Activated T-helper 1 cell treated with anti-CD3 and anti-CD28 coated beads, Interleukin-12 subunit alpha, Interleukin-12 subunit beta, Interleukin-2, Interleukin-4 antibody, amounts not matched to agents 30 ng/mL and 10 ng/mL and 1 ng/mL, durations not matched to agents 14 hours and 24 hours and 36 hours (primary cell): ENCODE results near the gene PPP1R27. TPM values are rescaled to one million over a fixed set of nuclear protein-coding genes. Genes with fewer than 3 reads are reported as not detected.

Experiments used
- DNase-seq: peaks from one replicate; pipeline ENCODE4 v3.0.0; 2021; ENCODE audit warnings: low spot score
- H3K27ac Mint-ChIP-seq: one replicate; pipeline ENCODE4 v1.8.0; 2021; ENCODE audit warnings: mild to moderate bottlenecking, mixed read lengths
- H3K27me3 Mint-ChIP-seq: one replicate; pipeline ENCODE4 v1.8.0; 2022; ENCODE audit warnings: mild to moderate bottlenecking, moderate library complexity, mixed read lengths; ENCODE audit not compliant: insufficient read depth
- H3K36me3 Mint-ChIP-seq: one replicate; pipeline ENCODE4 v1.8.0; 2021; ENCODE audit warnings: low read depth, mixed read lengths
- H3K4me1 Mint-ChIP-seq: one replicate; pipeline ENCODE4 v1.8.0; 2021; ENCODE audit warnings: low read depth, mixed read lengths
- H3K4me3 Mint-ChIP-seq: one replicate; pipeline ENCODE4 v1.8.0; 2021; ENCODE audit warnings: mild to moderate bottlenecking, moderate library complexity, mixed read lengths
- H3K9me3 Mint-ChIP-seq: one replicate; pipeline ENCODE4 v1.8.0; 2021; ENCODE audit warnings: mixed read lengths
- intact Hi-C: fragments of 100-400 bp; cut with micrococcal nuclease; formaldehyde crosslinking; loops from one replicate; pipeline ENCODE4 v1.15.1; 2024
- total RNA-seq: library from RNA; stranded (reverse); gene quantifications from 2 replicates; pipeline ENCODE4 v1.2.3, GENCODE V29; 2022

The PPP1R27 gene
- total RNA-seq, 1 donor from 2014 or later, result not detected

GRCh38 chr17:81807839-81808238 lies 27.0 kb downstream of the PPP1R27 start:
- no peak overlapping the region for H3K4me3 Mint-ChIP-seq

GRCh38 chr17:81807210-81807719 lies 27.6 kb downstream of the PPP1R27 start:
- intact Hi-C loops, result no loop called here

More at GRCh38 chr17:81807839-81808238, 27.0 kb downstream of the PPP1R27 start:
- Mint-ChIP-seq H3K9me3 (no peaks in the 10 kb centered on the region), H3K4me1 (no peaks in the 10 kb centered on the region), H3K36me3 (no peaks in the 10 kb centered on the region), H3K27me3 (peaks cover 25% of the 10 kb centered on the region), H3K27ac (no peak overlapping the region)
- no peak for DNase-seq
- intact Hi-C loops, result no loop called here

GRCh38 chr17:81806461-81807209 lies 28.2 kb downstream of the PPP1R27 start:
- Mint-ChIP-seq H3K4me3 (no peak overlapping the region), H3K27ac (no peak overlapping the region), H3K4me1 (no peaks in the 10 kb centered on the region), H3K27me3 (peaks cover 35% of the 10 kb centered on the region), H3K9me3 (no peaks in the 10 kb centered on the region), H3K36me3 (no peaks in the 10 kb centered on the region)
- intact Hi-C loops, result no loop called here
- DNase-seq, result no peak

More at GRCh38 chr17:81807210-81807719, 27.6 kb downstream of the PPP1R27 start:
- Mint-ChIP-seq H3K36me3 (no peaks in the 10 kb centered on the region), H3K4me3 (no peak overlapping the region), H3K27me3 (peaks cover 31% of the 10 kb centered on the region), H3K9me3 (no peaks in the 10 kb centered on the region), H3K4me1 (no peaks in the 10 kb centered on the region), H3K27ac (no peak overlapping the region)
- DNase-seq, result no peak

GRCh38 chr17:81805707-81806460 lies 29.0 kb downstream of the PPP1R27 start:
- H3K27me3 Mint-ChIP-seq, result peaks cover 41% of the 10 kb centered on the region
- no peak overlapping the region for H3K27ac Mint-ChIP-seq
- no peak overlapping the region for H3K4me3 Mint-ChIP-seq
- H3K9me3 Mint-ChIP-seq, result no peaks in the 10 kb centered on the region
- intact Hi-C loops, result no loop called here
- no peaks in the 10 kb centered on the region for H3K36me3 Mint-ChIP-seq
- DNase-seq, result no peak
- H3K4me1 Mint-ChIP-seq, result no peaks in the 10 kb centered on the region

- no peaks in the 10 kb centered on the region for H3K9me3 Mint-ChIP-seq
- H3K36me3 Mint-ChIP-seq, result no peaks in the 10 kb centered on the region
- H3K27ac Mint-ChIP-seq, result no peak overlapping the region
- peaks cover 45% of the 10 kb centered on the region for H3K27me3 Mint-ChIP-seq
- DNase-seq, result no peak
- H3K4me1 Mint-ChIP-seq, result no peaks in the 10 kb centered on the region
- intact Hi-C loops, result no loop called here
- no peak overlapping the region for H3K4me3 Mint-ChIP-seq
Measured at GRCh38 chr17:81804559-81805399, 30.1 kb downstream of the PPP1R27 start.

GRCh38 chr17:81803728-81804558 lies 30.9 kb downstream of the PPP1R27 start, which contains the start of gene GCGR:
GCGR (plus strand) TSS chr17:81804150; CDS start chr17:81809019, 4,869 bp downstream.
- no peaks in the 10 kb centered on the region for H3K4me1 Mint-ChIP-seq
- no peaks in the 10 kb centered on the region for H3K36me3 Mint-ChIP-seq
- DNase-seq, result no peak
- H3K9me3 Mint-ChIP-seq, result no peaks in the 10 kb centered on the region
- intact Hi-C loops, result no loop called here
- H3K4me3 Mint-ChIP-seq, result no peak within 1 kb of the TSS
- H3K27ac Mint-ChIP-seq, result no peak within 1 kb of the TSS
- H3K27me3 Mint-ChIP-seq, result peaks cover 45% of the 10 kb centered on the region

GRCh38 chr17:81802856-81803643 lies 31.8 kb downstream of the PPP1R27 start:
- Mint-ChIP-seq H3K9me3 (no peaks in the 10 kb centered on the region), H3K4me1 (no peaks in the 10 kb centered on the region), H3K4me3 (no peak overlapping the region), H3K36me3 (no peaks in the 10 kb centered on the region), H3K27ac (no peak overlapping the region), H3K27me3 (peaks cover 45% of the 10 kb centered on the region)
- no peak for DNase-seq
- intact Hi-C loops, result no loop called here

- peaks cover 45% of the 10 kb centered on the region for H3K27me3 Mint-ChIP-seq
- H3K4me1 Mint-ChIP-seq, result no peaks in the 10 kb centered on the region
- no peaks in the 10 kb centered on the region for H3K9me3 Mint-ChIP-seq
- DNase-seq, result no peak
- no peaks in the 10 kb centered on the region for H3K36me3 Mint-ChIP-seq
- H3K4me3 Mint-ChIP-seq, result no peak overlapping the region
- no peak overlapping the region for H3K27ac Mint-ChIP-seq
- intact Hi-C loops, result no loop called here
Measured at GRCh38 chr17:81802048-81802758, 32.6 kb downstream of the PPP1R27 start.

- no peaks in the 10 kb centered on the region for H3K36me3 Mint-ChIP-seq
- H3K9me3 Mint-ChIP-seq, result no peaks in the 10 kb centered on the region
- H3K27me3 Mint-ChIP-seq, result peaks cover 42% of the 10 kb centered on the region
- intact Hi-C loops, result no loop called here
- H3K27ac Mint-ChIP-seq, result no peak overlapping the region
- no peak overlapping the region for H3K4me3 Mint-ChIP-seq
- no peak for DNase-seq
- no peaks in the 10 kb centered on the region for H3K4me1 Mint-ChIP-seq
Measured at GRCh38 chr17:81801327-81801726, 33.5 kb downstream of the PPP1R27 start.

- intact Hi-C loops, result no loop called here
- Mint-ChIP-seq H3K4me3 (no peak overlapping the region), H3K4me1 (no peaks in the 10 kb centered on the region), H3K27me3 (peaks cover 6% of the 10 kb centered on the region), H3K9me3 (no peaks in the 10 kb centered on the region), H3K36me3 (no peaks in the 10 kb centered on the region), H3K27ac (no peak overlapping the region)
- no peak for DNase-seq
Measured at GRCh38 chr17:81794509-81794908, 40.3 kb downstream of the PPP1R27 start.

GRCh38 chr17:81794074-81794476 lies 40.8 kb downstream of the PPP1R27 start:
- H3K9me3 Mint-ChIP-seq, result no peaks in the 10 kb centered on the region
- H3K4me3 Mint-ChIP-seq, result no peak overlapping the region
- no peaks in the 10 kb centered on the region for H3K4me1 Mint-ChIP-seq
- no peak for DNase-seq
- H3K27ac Mint-ChIP-seq, result no peak overlapping the region
- H3K36me3 Mint-ChIP-seq, result no peaks in the 10 kb centered on the region
- intact Hi-C loops, result no loop called here
- peaks cover 2% of the 10 kb centered on the region for H3K27me3 Mint-ChIP-seq
